Bronchial epithelial cell (primary cell): ENCODE results near the gene RARRES1. TPM values are rescaled to one million over a fixed set of nuclear protein-coding genes. Genes with fewer than 3 reads are reported as not detected.
A peak's percentile ranks its signal among the peaks of the same experiment; 100 is the strongest.

Experiments
- DNase-seq: peaks from one replicate; pipeline ENCODE4 v3.0.0-alpha.2; 2010; ENCODE audit warnings: low read depth
- FAIRE-seq: peaks from 2 replicates; lab custom pipeline; 2011; peaks lifted over from hg19 to GRCh38; lab: Jason Lieb, UNC
- H3K27me3 ChIP-seq: 2 replicates; pipeline ENCODE4 v1.5.1; 2011; ENCODE audit warnings: low read length; ENCODE audit not compliant: control insufficient read depth, insufficient read depth
- H3K36me3 ChIP-seq: 2 replicates; pipeline ENCODE4 v1.5.1; 2011; ENCODE audit warnings: low read length; ENCODE audit not compliant: control insufficient read depth, insufficient read depth
- H3K4me3 ChIP-seq: 2 replicates; pipeline ENCODE4 v1.5.1; 2011; ENCODE audit warnings: mild to moderate bottlenecking, low read depth, low read length, control low read depth
- total RNA-seq: library from RNA; depleted of rRNA; stranded (reverse); fragments of >200 nt; gene quantifications from 2 replicates; pipeline ENCODE4 v1.2.1, GENCODE V29; 2014
- TF ChIP-seq, protein P1 (sequence below): IDR thresholded peaks from 2 replicates; pipeline ENCODE4 v1.5.1; 2011; ENCODE audit warnings: mild to moderate bottlenecking, moderate library complexity, low read length, control low read depth, inconsistent platforms; ENCODE audit not compliant: insufficient read depth, severe bottlenecking

RARRES1 gene
- total RNA-seq, 1 donor from 2014 or later: 2.4 TPM

DNA sequence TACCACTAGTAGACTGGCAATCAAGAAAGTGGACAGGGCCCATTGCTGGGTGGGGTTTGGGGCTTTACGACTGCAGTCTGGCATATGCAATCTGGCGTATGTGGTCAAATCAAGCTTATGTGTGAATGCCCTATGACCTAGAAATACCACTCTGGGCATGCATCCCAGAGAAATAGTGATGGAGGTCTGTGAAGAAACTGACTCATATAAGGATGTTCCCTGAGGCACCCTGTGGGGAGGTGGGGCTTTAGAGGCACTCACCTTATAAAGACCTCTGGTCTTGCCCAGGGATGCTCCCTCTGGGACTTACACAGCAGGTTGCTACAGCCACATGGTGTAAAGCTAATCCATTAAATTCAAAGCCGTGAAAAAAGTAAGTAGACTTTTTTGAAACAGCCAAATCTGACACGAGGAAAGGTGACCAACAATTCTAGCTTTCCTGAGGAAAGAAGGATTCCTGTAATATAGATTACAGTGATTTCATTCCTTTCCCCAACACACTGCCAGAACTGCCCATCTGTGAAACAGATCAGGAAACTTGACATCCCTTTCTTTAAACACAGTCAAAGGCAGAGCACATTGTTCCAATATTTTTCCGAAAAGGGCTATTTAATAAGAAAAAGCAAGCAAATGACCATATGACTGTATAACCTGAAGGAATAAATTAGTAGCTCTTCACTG lies 13.6 kb downstream of the RARRES1 start:
- TF ChIP-seq, protein P1, sequence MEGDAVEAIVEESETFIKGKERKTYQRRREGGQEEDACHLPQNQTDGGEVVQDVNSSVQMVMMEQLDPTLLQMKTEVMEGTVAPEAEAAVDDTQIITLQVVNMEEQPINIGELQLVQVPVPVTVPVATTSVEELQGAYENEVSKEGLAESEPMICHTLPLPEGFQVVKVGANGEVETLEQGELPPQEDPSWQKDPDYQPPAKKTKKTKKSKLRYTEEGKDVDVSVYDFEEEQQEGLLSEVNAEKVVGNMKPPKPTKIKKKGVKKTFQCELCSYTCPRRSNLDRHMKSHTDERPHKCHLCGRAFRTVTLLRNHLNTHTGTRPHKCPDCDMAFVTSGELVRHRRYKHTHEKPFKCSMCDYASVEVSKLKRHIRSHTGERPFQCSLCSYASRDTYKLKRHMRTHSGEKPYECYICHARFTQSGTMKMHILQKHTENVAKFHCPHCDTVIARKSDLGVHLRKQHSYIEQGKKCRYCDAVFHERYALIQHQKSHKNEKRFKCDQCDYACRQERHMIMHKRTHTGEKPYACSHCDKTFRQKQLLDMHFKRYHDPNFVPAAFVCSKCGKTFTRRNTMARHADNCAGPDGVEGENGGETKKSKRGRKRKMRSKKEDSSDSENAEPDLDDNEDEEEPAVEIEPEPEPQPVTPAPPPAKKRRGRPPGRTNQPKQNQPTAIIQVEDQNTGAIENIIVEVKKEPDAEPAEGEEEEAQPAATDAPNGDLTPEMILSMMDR: no peak
- no peak overlapping the region for H3K4me3 ChIP-seq
- FAIRE-seq: no peak

GRCh38 chr3:158717576-158717975 lies 14.7 kb downstream of the RARRES1 start:
- H3K27me3 ChIP-seq: no peaks in the 10 kb centered on the region
- FAIRE-seq: no peak
- DNase-seq: no peak
- H3K36me3 ChIP-seq: no peaks in the 10 kb centered on the region
- no peak overlapping the region for H3K4me3 ChIP-seq
- TF ChIP-seq, protein P1: no peak

More for the DNA sequence above, 13.6 kb downstream of the RARRES1 start:
- peak; percentile 67 for DNase-seq
- no peaks in the 10 kb centered on the region for H3K36me3 ChIP-seq
- H3K27me3 ChIP-seq: no peaks in the 10 kb centered on the region

GRCh38 chr3:158713094-158713499 lies 19.2 kb downstream of the RARRES1 start:
- FAIRE-seq (no peak), DNase-seq (no peak)
- H3K27me3 ChIP-seq: no peaks in the 10 kb centered on the region
- no peak overlapping the region for H3K4me3 ChIP-seq
- TF ChIP-seq, protein P1: no peak
- H3K36me3 ChIP-seq: no peaks in the 10 kb centered on the region

DNA sequence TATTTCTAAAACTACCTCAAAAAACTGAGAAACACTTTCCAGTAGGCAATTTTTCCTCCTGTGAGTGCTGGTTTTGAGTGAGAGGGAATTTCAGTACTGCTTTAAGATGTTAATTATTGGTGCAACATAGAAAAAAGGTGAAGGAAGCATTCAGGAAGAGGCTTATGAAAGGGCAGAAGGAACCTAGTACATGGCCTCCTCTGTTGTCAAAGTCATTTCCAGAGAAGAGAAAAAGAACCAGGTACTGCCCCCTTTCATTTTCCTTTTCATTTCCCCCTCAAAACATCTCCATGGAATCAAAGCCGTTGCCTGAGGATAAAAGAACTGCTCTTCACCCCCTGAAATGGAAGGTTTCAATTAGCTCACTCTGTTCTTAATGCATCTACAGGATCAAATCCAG lies 19.8 kb downstream of the RARRES1 start:
- no peaks in the 10 kb centered on the region for H3K36me3 ChIP-seq
- no peak for DNase-seq
- TF ChIP-seq, protein P1: no peak
- FAIRE-seq: no peak
- no peak overlapping the region for H3K4me3 ChIP-seq
- no peaks in the 10 kb centered on the region for H3K27me3 ChIP-seq

DNA sequence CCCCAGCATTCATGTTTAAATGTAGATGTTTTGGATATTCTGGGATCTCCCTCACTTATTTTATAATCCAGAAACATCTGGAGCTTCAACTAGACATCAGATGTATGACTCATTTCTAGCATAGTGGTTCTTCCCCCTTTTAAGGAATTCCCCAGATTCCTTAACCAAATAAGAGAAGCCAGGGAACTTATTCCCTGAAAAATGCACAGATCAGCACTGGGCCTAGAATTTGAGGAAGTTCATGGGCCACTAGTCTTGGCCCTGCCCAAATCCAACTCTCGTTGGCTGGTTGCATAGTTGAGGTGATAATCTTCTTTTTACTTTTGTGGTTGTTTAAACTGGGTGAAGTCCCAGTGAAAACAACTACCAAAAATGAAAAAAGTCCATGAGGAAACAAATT lies 20.4 kb downstream of the RARRES1 start:
- DNase-seq (peak; percentile 65), FAIRE-seq (no peak)
- TF ChIP-seq, protein P1: no peak
- Histone ChIP-seq H3K27me3 (no peaks in the 10 kb centered on the region), H3K4me3 (no peak overlapping the region), H3K36me3 (no peaks in the 10 kb centered on the region)

GRCh38 chr3:158710601-158711000 lies 21.7 kb downstream of the RARRES1 start:
- peak; percentile 46 for DNase-seq
- TF ChIP-seq, protein P1: no peak
- no peak for FAIRE-seq

More at GRCh38 chr3:158710601-158711000, 21.7 kb downstream of the RARRES1 start:
- H3K27me3 ChIP-seq: no peaks in the 10 kb centered on the region
- H3K36me3 ChIP-seq: no peaks in the 10 kb centered on the region
- no peak overlapping the region for H3K4me3 ChIP-seq
